Esophagus squamous epithelium (tissue), 4 donors: ENCODE measurements around the gene ETV1.

Experiments used
- POLR2A ChIP-seq, 4 donors: fragments of 450-650 bp; IDR thresholded peaks; one replicate each; pipeline ENCODE4 v1.6.1; 2017; ENCODE audit warnings: antibody characterized with exemption in 4 of 4, mild to moderate bottlenecking in 4 of 4, moderate library complexity in 3 of 4
- TF ChIP-seq, protein P1 (sequence below), 6 experiments: fragments of 450-650 bp in 4 of 6; fragments of 200-600 bp in 2 of 6; sonication (generic) in 2 of 6; IDR thresholded peaks; one replicate each; pipeline ENCODE4 v1.5.1; 2016 to 2019; ENCODE audit warnings: antibody characterized with exemption in 6 of 6, mild to moderate bottlenecking in 4 of 6, moderate library complexity in 4 of 6

DNA sequence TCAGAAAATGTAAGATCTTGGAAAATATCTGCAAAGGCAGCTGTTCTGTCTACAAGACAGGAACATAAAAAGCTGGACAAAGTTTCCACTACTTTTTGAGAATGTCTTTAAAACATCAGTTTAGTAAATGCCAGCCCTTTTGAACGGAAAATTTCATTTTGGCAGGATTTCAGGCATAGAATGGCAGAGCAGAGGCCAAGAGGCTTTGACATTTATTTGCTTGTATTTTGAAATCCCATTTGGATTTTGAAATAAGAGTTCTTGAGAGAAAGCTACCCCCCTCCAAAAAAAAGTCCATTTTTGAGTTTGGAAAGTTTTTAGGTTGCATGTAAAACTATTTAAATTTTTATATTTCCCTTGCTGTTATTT lies 3.1 kb upstream of the ETV1 start:
- TF ChIP-seq, protein P1, sequence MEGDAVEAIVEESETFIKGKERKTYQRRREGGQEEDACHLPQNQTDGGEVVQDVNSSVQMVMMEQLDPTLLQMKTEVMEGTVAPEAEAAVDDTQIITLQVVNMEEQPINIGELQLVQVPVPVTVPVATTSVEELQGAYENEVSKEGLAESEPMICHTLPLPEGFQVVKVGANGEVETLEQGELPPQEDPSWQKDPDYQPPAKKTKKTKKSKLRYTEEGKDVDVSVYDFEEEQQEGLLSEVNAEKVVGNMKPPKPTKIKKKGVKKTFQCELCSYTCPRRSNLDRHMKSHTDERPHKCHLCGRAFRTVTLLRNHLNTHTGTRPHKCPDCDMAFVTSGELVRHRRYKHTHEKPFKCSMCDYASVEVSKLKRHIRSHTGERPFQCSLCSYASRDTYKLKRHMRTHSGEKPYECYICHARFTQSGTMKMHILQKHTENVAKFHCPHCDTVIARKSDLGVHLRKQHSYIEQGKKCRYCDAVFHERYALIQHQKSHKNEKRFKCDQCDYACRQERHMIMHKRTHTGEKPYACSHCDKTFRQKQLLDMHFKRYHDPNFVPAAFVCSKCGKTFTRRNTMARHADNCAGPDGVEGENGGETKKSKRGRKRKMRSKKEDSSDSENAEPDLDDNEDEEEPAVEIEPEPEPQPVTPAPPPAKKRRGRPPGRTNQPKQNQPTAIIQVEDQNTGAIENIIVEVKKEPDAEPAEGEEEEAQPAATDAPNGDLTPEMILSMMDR (IDR thresholded peaks at IDR 0.05), result no peak
- TF ChIP-seq POLR2A (IDR thresholded peaks at IDR 0.05), result no peak
